ENCODE measurements around the gene ARCN1.

DNA sequence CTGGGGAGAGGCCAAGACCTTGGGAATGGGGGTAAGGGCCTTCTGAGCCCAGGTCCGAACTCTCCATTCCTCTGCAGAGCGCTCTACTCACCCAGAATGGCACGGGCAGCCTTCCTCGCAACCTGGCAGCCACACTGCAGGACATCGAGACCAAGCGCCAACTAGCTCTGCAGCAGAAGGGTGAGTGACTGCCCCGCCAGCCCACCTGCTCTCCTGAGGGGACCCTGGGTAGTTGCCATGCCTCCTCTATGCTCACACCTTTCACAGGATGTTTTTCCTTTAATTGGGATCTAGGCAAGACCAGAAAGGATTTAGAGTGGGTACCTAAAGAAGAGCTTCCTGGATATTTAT, 71.8 kb downstream of the ARCN1 start:
- TF ChIP-seq, protein P1, sequence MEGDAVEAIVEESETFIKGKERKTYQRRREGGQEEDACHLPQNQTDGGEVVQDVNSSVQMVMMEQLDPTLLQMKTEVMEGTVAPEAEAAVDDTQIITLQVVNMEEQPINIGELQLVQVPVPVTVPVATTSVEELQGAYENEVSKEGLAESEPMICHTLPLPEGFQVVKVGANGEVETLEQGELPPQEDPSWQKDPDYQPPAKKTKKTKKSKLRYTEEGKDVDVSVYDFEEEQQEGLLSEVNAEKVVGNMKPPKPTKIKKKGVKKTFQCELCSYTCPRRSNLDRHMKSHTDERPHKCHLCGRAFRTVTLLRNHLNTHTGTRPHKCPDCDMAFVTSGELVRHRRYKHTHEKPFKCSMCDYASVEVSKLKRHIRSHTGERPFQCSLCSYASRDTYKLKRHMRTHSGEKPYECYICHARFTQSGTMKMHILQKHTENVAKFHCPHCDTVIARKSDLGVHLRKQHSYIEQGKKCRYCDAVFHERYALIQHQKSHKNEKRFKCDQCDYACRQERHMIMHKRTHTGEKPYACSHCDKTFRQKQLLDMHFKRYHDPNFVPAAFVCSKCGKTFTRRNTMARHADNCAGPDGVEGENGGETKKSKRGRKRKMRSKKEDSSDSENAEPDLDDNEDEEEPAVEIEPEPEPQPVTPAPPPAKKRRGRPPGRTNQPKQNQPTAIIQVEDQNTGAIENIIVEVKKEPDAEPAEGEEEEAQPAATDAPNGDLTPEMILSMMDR (IDR thresholded peaks at IDR 0.05): no peak
- no peak for TF ChIP-seq POLR2A (IDR thresholded peaks at IDR 0.05)

Measured in testis (tissue), 2 donors.